ENCODE data around the gene NTNG1. TPM values are rescaled to one million over a fixed set of nuclear protein-coding genes. Genes with fewer than 3 reads are reported as not detected.

NTNG1 gene
- total RNA-seq, 2 donors from 2014 or later, result 2.5 to 2.6 TPM

DNA sequence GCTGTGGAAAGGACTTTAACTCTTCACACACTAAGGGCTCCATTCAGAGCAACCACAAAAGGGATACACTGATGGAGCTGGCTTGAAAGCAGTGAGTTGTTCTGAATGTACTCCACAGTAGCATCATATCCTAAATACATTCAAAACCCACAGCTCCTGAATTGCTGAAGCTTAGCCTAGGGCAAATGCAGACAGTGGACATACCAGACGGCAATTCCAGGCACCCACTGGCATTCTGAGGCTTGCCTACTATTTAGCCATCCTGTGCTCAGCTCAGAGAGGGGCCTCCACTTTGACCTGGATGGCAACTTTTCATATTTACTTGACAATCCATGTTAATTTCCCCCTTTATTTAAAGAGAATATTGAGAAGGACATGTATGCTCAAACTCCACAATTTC is 303.5 kb downstream of the NTNG1 start:
- no peaks in the 10 kb centered on the region for H3K27me3 ChIP-seq (ENCODE audit: control insufficient read depth, insufficient read depth, low read length, poor library complexity, severe bottlenecking)
- H3K9me3 Mint-ChIP-seq, result peaks cover 1% of the 10 kb centered on the region
- 98 to 100% methylated on average over 1 of the region's 1 CpG for WGBS, 2 experiments (ENCODE audit: insufficient coverage in 1 of 2, insufficient read length in 1 of 2)

DNA sequence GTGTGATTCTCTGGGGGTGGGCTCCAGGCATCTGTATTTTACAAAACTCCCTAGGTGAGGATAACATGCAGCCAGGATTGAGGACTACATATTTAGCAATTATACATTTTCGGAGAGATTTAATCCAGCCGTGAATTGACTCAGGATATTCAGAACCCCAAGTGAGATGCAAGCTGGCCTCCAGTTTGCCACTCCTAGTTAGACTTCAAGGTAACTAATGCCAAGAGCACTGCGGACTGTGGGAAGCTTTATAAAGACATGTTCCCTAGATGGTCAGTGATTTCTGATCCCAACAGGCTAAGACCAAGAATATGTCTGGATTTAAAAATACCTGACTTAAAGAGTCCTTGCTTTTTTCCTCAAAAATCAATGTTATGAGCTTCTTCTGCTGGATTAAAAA is 308.5 kb downstream of the NTNG1 start:
- DNase-seq, result no peak
- Histone ChIP-seq H3K4me3 (ENCODE audit: low read length) (no peak overlapping the region), H3K9me3 (ENCODE audit: control insufficient read depth, low read length) (peaks cover 5% of the 10 kb centered on the region), H3K36me3 (ENCODE audit: control insufficient read depth, insufficient read depth, low read length) (no peaks in the 10 kb centered on the region), H3K9ac (ENCODE audit: extremely low read depth, low read length, poor library complexity, severe bottlenecking) (no peak overlapping the region), H3K27me3 (ENCODE audit: control insufficient read depth, insufficient read depth, low read length, poor library complexity, severe bottlenecking) (no peaks in the 10 kb centered on the region), H3K27ac (ENCODE audit: low read depth, low read length) (no peak overlapping the region), H3K4me1 (ENCODE audit: control insufficient read depth, insufficient read depth, low read length) (peaks cover 3% of the 10 kb centered on the region)
- Mint-ChIP-seq H3K36me3 (ENCODE audit: low read depth) (no peaks in the 10 kb centered on the region), H3K4me3 (no peak overlapping the region), H3K27ac (no peak overlapping the region), H3K9me3 (peaks cover under 1% of the 10 kb centered on the region), H3K4me1 (peaks cover 10% of the 10 kb centered on the region), H3K27me3 (ENCODE audit: insufficient read depth) (no peaks in the 10 kb centered on the region)
- TF ChIP-seq, protein P1, sequence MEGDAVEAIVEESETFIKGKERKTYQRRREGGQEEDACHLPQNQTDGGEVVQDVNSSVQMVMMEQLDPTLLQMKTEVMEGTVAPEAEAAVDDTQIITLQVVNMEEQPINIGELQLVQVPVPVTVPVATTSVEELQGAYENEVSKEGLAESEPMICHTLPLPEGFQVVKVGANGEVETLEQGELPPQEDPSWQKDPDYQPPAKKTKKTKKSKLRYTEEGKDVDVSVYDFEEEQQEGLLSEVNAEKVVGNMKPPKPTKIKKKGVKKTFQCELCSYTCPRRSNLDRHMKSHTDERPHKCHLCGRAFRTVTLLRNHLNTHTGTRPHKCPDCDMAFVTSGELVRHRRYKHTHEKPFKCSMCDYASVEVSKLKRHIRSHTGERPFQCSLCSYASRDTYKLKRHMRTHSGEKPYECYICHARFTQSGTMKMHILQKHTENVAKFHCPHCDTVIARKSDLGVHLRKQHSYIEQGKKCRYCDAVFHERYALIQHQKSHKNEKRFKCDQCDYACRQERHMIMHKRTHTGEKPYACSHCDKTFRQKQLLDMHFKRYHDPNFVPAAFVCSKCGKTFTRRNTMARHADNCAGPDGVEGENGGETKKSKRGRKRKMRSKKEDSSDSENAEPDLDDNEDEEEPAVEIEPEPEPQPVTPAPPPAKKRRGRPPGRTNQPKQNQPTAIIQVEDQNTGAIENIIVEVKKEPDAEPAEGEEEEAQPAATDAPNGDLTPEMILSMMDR (conservative IDR thresholded peaks at IDR 0.05), result no peak
- 87 to 91% methylated on average over 3 of the region's 3 CpGs for WGBS, 2 experiments (ENCODE audit: insufficient coverage in 1 of 2, insufficient read length in 1 of 2)

More for the DNA sequence above, 303.5 kb downstream of the NTNG1 start:
- H3K4me3 Mint-ChIP-seq, result no peak overlapping the region
- H3K36me3 ChIP-seq (ENCODE audit: control insufficient read depth, insufficient read depth, low read length), result no peaks in the 10 kb centered on the region
- no peaks in the 10 kb centered on the region for H3K36me3 Mint-ChIP-seq (ENCODE audit: low read depth)
- peaks cover 4% of the 10 kb centered on the region for H3K4me1 Mint-ChIP-seq
- H3K4me1 ChIP-seq (ENCODE audit: control insufficient read depth, insufficient read depth, low read length), result peaks cover 3% of the 10 kb centered on the region
- TF ChIP-seq, protein P1 (conservative IDR thresholded peaks at IDR 0.05), result no peak
- no peak overlapping the region for H3K9ac ChIP-seq (ENCODE audit: extremely low read depth, low read length, poor library complexity, severe bottlenecking)
- H3K27ac Mint-ChIP-seq, result no peak overlapping the region
- H3K27me3 Mint-ChIP-seq (ENCODE audit: insufficient read depth), result no peaks in the 10 kb centered on the region
- H3K4me3 ChIP-seq (ENCODE audit: low read length), result no peak overlapping the region
- no peak overlapping the region for H3K27ac ChIP-seq (ENCODE audit: low read depth, low read length)
- DNase-seq, result no peak
- no peaks in the 10 kb centered on the region for H3K9me3 ChIP-seq (ENCODE audit: control insufficient read depth, low read length)

DNA sequence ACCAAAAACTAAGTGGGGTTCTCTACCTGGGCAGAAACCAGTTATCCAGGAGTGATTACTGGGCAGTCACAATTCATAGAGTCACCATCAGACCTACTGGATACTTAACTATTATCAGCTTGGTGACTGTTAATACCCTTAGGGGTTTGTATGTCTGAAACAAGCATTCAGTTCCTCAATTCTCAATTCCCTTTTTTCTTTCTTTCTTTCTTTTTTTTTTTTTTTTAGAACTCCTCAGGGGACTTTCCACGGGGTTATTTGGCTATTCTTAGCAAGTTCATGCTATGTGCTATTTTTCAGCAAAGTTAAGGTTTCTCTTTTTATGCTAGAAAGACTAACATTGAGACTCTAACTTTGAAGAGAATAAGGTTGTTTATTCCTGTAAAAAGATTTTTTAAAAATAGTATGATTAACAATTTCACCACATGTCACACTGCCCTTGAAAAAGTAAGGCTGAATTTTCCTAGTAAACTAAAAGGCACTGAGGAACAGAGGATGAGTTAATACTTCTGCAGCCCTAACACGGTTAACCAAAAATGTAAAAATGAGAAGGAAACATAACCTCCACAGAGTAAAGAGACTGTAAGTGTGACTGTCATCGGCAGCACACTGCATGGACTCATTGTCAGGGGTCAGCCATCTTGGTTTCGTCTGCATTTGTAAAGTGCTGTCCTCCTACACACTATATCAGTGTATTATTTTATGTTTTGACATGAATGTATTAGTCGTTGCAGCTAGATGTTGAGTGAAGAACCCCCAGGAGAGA is 310.2 kb downstream of the NTNG1 start:
- no peaks in the 10 kb centered on the region for H3K9me3 Mint-ChIP-seq
- H3K27me3 Mint-ChIP-seq (ENCODE audit: insufficient read depth), result no peaks in the 10 kb centered on the region
- Histone ChIP-seq H3K4me3 (ENCODE audit: low read length) (no peak overlapping the region), H3K27me3 (ENCODE audit: control insufficient read depth, insufficient read depth, low read length, poor library complexity, severe bottlenecking) (no peaks in the 10 kb centered on the region), H3K9ac (ENCODE audit: extremely low read depth, low read length, poor library complexity, severe bottlenecking) (no peak overlapping the region), H3K36me3 (ENCODE audit: control insufficient read depth, insufficient read depth, low read length) (no peaks in the 10 kb centered on the region), H3K27ac (ENCODE audit: low read depth, low read length) (no peak overlapping the region), H3K9me3 (ENCODE audit: control insufficient read depth, low read length) (peaks cover 5% of the 10 kb centered on the region), H3K4me1 (ENCODE audit: control insufficient read depth, insufficient read depth, low read length) (no peaks in the 10 kb centered on the region)
- no peaks in the 10 kb centered on the region for H3K36me3 Mint-ChIP-seq (ENCODE audit: low read depth)
- no peak overlapping the region for H3K4me3 Mint-ChIP-seq
- TF ChIP-seq, protein P1 (conservative IDR thresholded peaks at IDR 0.05), result no peak
- peaks cover 10% of the 10 kb centered on the region for H3K4me1 Mint-ChIP-seq
- no peak for DNase-seq
- H3K27ac Mint-ChIP-seq, result no peak overlapping the region
- WGBS, 2 experiments (ENCODE audit: insufficient coverage in 1 of 2, insufficient read length in 1 of 2), result 78 to 88% methylated on average over 1 to 5 of the region's 5 CpGs
